Neutrophil (primary cell): ENCODE results near the gene CNBP.
"Not testable (repeated sequence)": the region's sequence is repeated elsewhere in the genome, so short reads cannot be mapped to it uniquely, and the experiment has no call there.

Experiments
- H3K27ac ChIP-seq: fragments of 200-600 bp; sonication (generic); 2 replicates; pipeline ENCODE4 v1.5.1; 2016; ENCODE audit warnings: mild to moderate bottlenecking, moderate library complexity
- H3K27me3 ChIP-seq: fragments of 200-600 bp; sonication (generic); 2 replicates; pipeline ENCODE4 v1.6.0; 2016; ENCODE audit warnings: mild to moderate bottlenecking
- H3K36me3 ChIP-seq: fragments of 200-600 bp; sonication (generic); 2 replicates; pipeline ENCODE4 v1.5.1; 2017
- H3K4me1 ChIP-seq, 2 experiments: fragments of 200-600 bp in 1 of 2; sonication (generic) in 1 of 2; 1 replicate in 1 of 2; 2 replicates in 1 of 2; pipeline versions ENCODE4 v1.5.1 to v1.6.1; 2013 to 2016; ENCODE audit warnings: low read depth in 1 of 2, low read length in 1 of 2, mild to moderate bottlenecking in 1 of 2, moderate library complexity in 1 of 2; ENCODE audit not compliant: control insufficient read depth in 1 of 2, insufficient read depth in 1 of 2
- H3K4me3 ChIP-seq, 2 experiments: fragments of 200-600 bp in 1 of 2; sonication (generic) in 1 of 2; 1 replicate in 1 of 2; 2 replicates in 1 of 2; pipeline ENCODE4 v1.5.1; 2013 to 2016; ENCODE audit warnings: low read depth in 1 of 2, low read length in 1 of 2, mild to moderate bottlenecking in 1 of 2, moderate library complexity in 1 of 2
- H3K9me3 ChIP-seq: fragments of 200-600 bp; sonication (generic); 2 replicates; pipeline ENCODE4 v1.5.1; 2016
- CTCF ChIP-seq: fragments of 200-600 bp; sonication (generic); IDR thresholded peaks from 2 replicates; pipeline ENCODE4 v1.5.1; 2016; ENCODE audit warnings: antibody characterized with exemption

CNBP gene

GRCh38 chr3:129161860-129162271 is 21.8 kb downstream of the CNBP start:
- Histone ChIP-seq H3K27ac (peak overlapping the region; percentile 100), H3K9me3 (no peaks in the 10 kb centered on the region), H3K4me1 (peaks cover 27 to 28% of the 10 kb centered on the region in 2 experiments), H3K36me3 (peaks cover 34% of the 10 kb centered on the region), H3K27me3 (no peaks in the 10 kb centered on the region), H3K4me3 (peak overlapping the region; percentile 71 to 93)
- TF ChIP-seq CTCF = no peak

- Histone ChIP-seq H3K9me3 (no peaks in the 10 kb centered on the region), H3K4me1 (peaks cover 27 to 28% of the 10 kb centered on the region in 2 experiments), H3K27ac (peak within 1 kb of the TSS; percentile 100), H3K36me3 (peaks cover 34% of the 10 kb centered on the region), H3K27me3 (no peaks in the 10 kb centered on the region), H3K4me3 (peak within 1 kb of the TSS; percentile 71 to 93)
- peak; percentile 72 for TF ChIP-seq CTCF
Observed at GRCh38 chr3:129160891-129161859, 22.5 kb downstream of the CNBP start, which contains the start of gene ISY1. Gene ISY1 (minus strand): TSS chr3:129161063. CDS start chr3:129160975, 88 bp downstream.

- Histone ChIP-seq H3K4me1 (no peaks in the 10 kb centered on the region), H3K4me3 (no peak overlapping the region), H3K36me3 (peaks cover 60% of the 10 kb centered on the region), H3K27ac (no peak overlapping the region), H3K27me3 (no peaks in the 10 kb centered on the region), H3K9me3 (no peaks in the 10 kb centered on the region)
- no peak for TF ChIP-seq CTCF
Observed at GRCh38 chr3:129144786-129145185, 38.9 kb downstream of the CNBP start.

GRCh38 chr3:129141011-129141410 is 42.7 kb downstream of the CNBP start:
- H3K9me3 ChIP-seq, H3K27ac ChIP-seq, H3K4me1 ChIP-seq, H3K27me3 ChIP-seq, H3K4me3 ChIP-seq: not testable (repeated sequence)
- peaks cover 73% of the 10 kb centered on the region for H3K36me3 ChIP-seq

- H3K4me3 ChIP-seq = no peak overlapping the region
- no peaks in the 10 kb centered on the region for H3K9me3 ChIP-seq
- no peak for TF ChIP-seq CTCF
- no peak overlapping the region for H3K27ac ChIP-seq
- H3K27me3 ChIP-seq = no peaks in the 10 kb centered on the region
- no peaks in the 10 kb centered on the region for H3K4me1 ChIP-seq
- peaks cover 74% of the 10 kb centered on the region for H3K36me3 ChIP-seq
Observed at GRCh38 chr3:129139911-129140310, 43.8 kb downstream of the CNBP start.

- peaks cover 89% of the 10 kb centered on the region for H3K36me3 ChIP-seq
- not testable (repeated sequence) for H3K9me3 ChIP-seq, H3K4me3 ChIP-seq, H3K4me1 ChIP-seq, H3K27me3 ChIP-seq, H3K27ac ChIP-seq
Observed at GRCh38 chr3:129136275-129136674, 47.4 kb downstream of the CNBP start.
